Keratinocyte (primary cell): ENCODE data around the gene CREG2.

Experiments
- EZH2 ChIP-seq: IDR thresholded peaks from one replicate; pipeline ENCODE4 v1.6.1; 2012; ENCODE audit warnings: inconsistent platforms, mild to moderate bottlenecking, low read length, moderate library complexity
- TF ChIP-seq, protein P1 (sequence below), 3 experiments: IDR thresholded peaks in 1 of 3; conservative IDR thresholded peaks in 1 of 3; optimal IDR thresholded peaks in 1 of 3; 2 replicates in 2 of 3; 3 replicates in 1 of 3; pipeline versions ENCODE3 to v1.5.1; 2011; ENCODE audit warnings: low read length in 3 of 3, mild to moderate bottlenecking in 3 of 3, moderate library complexity in 2 of 3, control low read depth in 1 of 3, inconsistent platforms in 1 of 3; ENCODE audit not compliant: insufficient read depth in 2 of 3; ENCODE audit errors: extremely low read depth in 1 of 3

GRCh38 chr2:101430156-101430555 lies 42.9 kb upstream of the CREG2 start:
- TF ChIP-seq, protein P1, sequence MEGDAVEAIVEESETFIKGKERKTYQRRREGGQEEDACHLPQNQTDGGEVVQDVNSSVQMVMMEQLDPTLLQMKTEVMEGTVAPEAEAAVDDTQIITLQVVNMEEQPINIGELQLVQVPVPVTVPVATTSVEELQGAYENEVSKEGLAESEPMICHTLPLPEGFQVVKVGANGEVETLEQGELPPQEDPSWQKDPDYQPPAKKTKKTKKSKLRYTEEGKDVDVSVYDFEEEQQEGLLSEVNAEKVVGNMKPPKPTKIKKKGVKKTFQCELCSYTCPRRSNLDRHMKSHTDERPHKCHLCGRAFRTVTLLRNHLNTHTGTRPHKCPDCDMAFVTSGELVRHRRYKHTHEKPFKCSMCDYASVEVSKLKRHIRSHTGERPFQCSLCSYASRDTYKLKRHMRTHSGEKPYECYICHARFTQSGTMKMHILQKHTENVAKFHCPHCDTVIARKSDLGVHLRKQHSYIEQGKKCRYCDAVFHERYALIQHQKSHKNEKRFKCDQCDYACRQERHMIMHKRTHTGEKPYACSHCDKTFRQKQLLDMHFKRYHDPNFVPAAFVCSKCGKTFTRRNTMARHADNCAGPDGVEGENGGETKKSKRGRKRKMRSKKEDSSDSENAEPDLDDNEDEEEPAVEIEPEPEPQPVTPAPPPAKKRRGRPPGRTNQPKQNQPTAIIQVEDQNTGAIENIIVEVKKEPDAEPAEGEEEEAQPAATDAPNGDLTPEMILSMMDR (optimal IDR thresholded peaks at IDR 0.05 in 1 of 3, IDR thresholded peaks at IDR 0.05 in 1 of 3, conservative IDR thresholded peaks at IDR 0.05 in 1 of 3; ENCODE audit: extremely low read depth in 1 of 3, insufficient read depth in 2 of 3, low read length in 3 of 3) = no peak
- no peak for TF ChIP-seq EZH2
